ENCODE data around the gene RAPGEF4. TPM values are rescaled to one million over a fixed set of nuclear protein-coding genes. Genes with fewer than 3 reads are reported as not detected.

RAPGEF4 gene
- total RNA-seq, 1 experiment from 2014 or later: 0.62 TPM

GRCh38 chr2:172698041-172698863 is 37.4 kb upstream of the RAPGEF4 start:
- no peaks in the 10 kb centered on the region for H3K27me3 ChIP-seq (ENCODE audit: control insufficient read depth, insufficient read depth, low read length)
- DNase-seq (ENCODE audit: low read depth, low spot score): no peak
- in situ Hi-C loops (cut with HindIII; ENCODE audit: low pct_unique_long_range_greater_than_20kb, low sequenced_read_pairs) (no loop called here), intact Hi-C loops (cut with micrococcal nuclease; ENCODE audit: unreplicated experiment) (no loop called here)
- H3K27ac ChIP-seq (ENCODE audit: low read length): peak overlapping the region; percentile 60
- no peak overlapping the region for H3K4me3 ChIP-seq (ENCODE audit: low read depth in 2 of 2, low read length in 2 of 2)
- no peaks in the 10 kb centered on the region for H3K36me3 ChIP-seq (ENCODE audit: control insufficient read depth, insufficient read depth, low read length)
- no TSS peak for BruUV-seq (replicated peaks)
- ChIA-PET CTCF (no interaction called here), POLR2A (no interaction called here)
- TF ChIP-seq TCF7L2 (IDR thresholded peaks at IDR 0.05; ENCODE audit: low read depth, low read length) (no peak), SIN3A (IDR thresholded peaks at IDR 0.05; ENCODE audit: borderline replicate concordance, insufficient read depth, low read depth, low read length) (no peak), CTCF (IDR thresholded peaks at IDR 0.05) (no peak)
- ATAC-seq: peak; percentile 95
- peaks cover 23% of the 10 kb centered on the region for H3K4me1 ChIP-seq (ENCODE audit: control insufficient read depth, insufficient read depth, low read length)
- peaks cover 12% of the 10 kb centered on the region for H3K9me3 ChIP-seq (ENCODE audit: control insufficient read depth, insufficient read depth, low read depth, low read length)

DNA sequence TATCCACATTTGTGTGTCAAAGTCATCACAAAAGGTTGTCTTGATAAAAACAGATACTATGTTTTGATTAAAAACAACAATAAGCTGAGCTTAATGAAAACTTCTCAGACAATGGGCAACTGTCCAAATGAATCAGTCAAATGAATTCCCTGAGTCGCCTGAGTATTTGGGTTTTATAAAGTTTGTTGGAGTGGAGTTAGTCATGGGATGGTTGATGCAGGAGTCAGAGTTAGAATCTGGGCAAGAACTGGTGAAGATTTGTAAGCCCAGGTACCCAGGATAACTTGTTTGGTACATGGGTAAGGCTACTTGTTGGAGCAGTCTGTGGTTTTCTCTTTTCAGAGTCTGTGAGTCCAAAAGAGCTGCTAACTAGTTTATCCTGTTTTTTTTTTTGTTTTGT is 34.4 kb upstream of the RAPGEF4 start:
- no peak for ATAC-seq
- POLR2A ChIA-PET: no interaction called here
- H3K4me3 ChIP-seq (ENCODE audit: low read depth in 2 of 2, low read length in 2 of 2): no peak overlapping the region
- no peak for TF ChIP-seq POLR2AphosphoS5 (IDR thresholded peaks at IDR 0.05; ENCODE audit: low read depth, low read length)
- H3K4me1 ChIP-seq (ENCODE audit: control insufficient read depth, insufficient read depth, low read length): peaks cover 16% of the 10 kb centered on the region
- no peaks in the 10 kb centered on the region for H3K36me3 ChIP-seq (ENCODE audit: control insufficient read depth, insufficient read depth, low read length)
- peaks cover 6% of the 10 kb centered on the region for H3K9me3 ChIP-seq (ENCODE audit: control insufficient read depth, insufficient read depth, low read depth, low read length)
- in situ Hi-C loops (cut with HindIII; ENCODE audit: low pct_unique_long_range_greater_than_20kb, low sequenced_read_pairs) (no loop called here), intact Hi-C loops (cut with micrococcal nuclease; ENCODE audit: unreplicated experiment) (no loop called here)
- no TSS peak for BruUV-seq (replicated peaks)
- H3K27me3 ChIP-seq (ENCODE audit: control insufficient read depth, insufficient read depth, low read length): no peaks in the 10 kb centered on the region
- H3K27ac ChIP-seq (ENCODE audit: low read length): peak overlapping the region; percentile 19; the same call in 1 of the 2 replicates
- DNase-seq (ENCODE audit: low read depth, low spot score): no peak
- CTCF ChIA-PET: interaction anchor here (0.6 to 1.1 kb wide), 3 partner anchors 9 to 208 kb away, joined by 3 to 12 read pairs (median 5); no protein-coding TSS in a partner anchor

DNA sequence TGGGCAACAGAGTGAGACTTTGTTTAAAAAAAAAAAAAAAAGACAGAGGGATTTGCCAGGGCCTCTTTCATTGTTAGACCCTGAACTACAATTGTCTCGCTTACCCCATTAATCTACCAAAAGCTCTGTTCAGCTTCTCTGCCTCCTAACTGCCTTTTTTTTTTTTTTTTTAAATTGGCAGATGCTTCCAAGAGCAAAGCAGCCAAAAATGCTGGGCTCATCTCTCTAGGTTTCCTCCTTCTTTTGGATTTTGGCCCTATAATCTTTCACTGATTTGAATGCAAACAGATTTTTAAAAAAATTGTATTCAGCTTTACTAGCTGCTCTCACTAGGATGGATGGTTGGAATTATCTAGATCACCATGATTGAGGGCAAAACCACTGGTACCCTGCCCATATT is 33.2 kb upstream of the RAPGEF4 start:
- in situ Hi-C loops (cut with HindIII; ENCODE audit: low pct_unique_long_range_greater_than_20kb, low sequenced_read_pairs): no loop called here
- POLR2A ChIA-PET: no interaction called here
- intact Hi-C loops (cut with micrococcal nuclease; ENCODE audit: unreplicated experiment): no loop called here
- ATAC-seq: no peak
- no peak for DNase-seq (ENCODE audit: low read depth, low spot score)
- H3K9me3 ChIP-seq (ENCODE audit: control insufficient read depth, insufficient read depth, low read depth, low read length): peaks cover 4% of the 10 kb centered on the region; the same call in 1 of the 2 replicates
- CTCF ChIA-PET: interaction anchor here (0.6 to 0.7 kb wide), 2 partner anchors 9 to 1775 kb away, joined by 3 to 5 read pairs; no protein-coding TSS in a partner anchor
- BruUV-seq (replicated peaks): no TSS peak
- no peaks in the 10 kb centered on the region for H3K27me3 ChIP-seq (ENCODE audit: control insufficient read depth, insufficient read depth, low read length)
- peaks cover 13% of the 10 kb centered on the region for H3K4me1 ChIP-seq (ENCODE audit: control insufficient read depth, insufficient read depth, low read length)
- no peak overlapping the region for H3K4me3 ChIP-seq (ENCODE audit: low read depth in 2 of 2, low read length in 2 of 2)
- TF ChIP-seq SIN3A (IDR thresholded peaks at IDR 0.05; ENCODE audit: borderline replicate concordance, insufficient read depth, low read depth, low read length): no peak
- no peak for TF ChIP-seq POLR2AphosphoS5 (IDR thresholded peaks at IDR 0.05; ENCODE audit: low read depth, low read length)
- TF ChIP-seq, protein P1, sequence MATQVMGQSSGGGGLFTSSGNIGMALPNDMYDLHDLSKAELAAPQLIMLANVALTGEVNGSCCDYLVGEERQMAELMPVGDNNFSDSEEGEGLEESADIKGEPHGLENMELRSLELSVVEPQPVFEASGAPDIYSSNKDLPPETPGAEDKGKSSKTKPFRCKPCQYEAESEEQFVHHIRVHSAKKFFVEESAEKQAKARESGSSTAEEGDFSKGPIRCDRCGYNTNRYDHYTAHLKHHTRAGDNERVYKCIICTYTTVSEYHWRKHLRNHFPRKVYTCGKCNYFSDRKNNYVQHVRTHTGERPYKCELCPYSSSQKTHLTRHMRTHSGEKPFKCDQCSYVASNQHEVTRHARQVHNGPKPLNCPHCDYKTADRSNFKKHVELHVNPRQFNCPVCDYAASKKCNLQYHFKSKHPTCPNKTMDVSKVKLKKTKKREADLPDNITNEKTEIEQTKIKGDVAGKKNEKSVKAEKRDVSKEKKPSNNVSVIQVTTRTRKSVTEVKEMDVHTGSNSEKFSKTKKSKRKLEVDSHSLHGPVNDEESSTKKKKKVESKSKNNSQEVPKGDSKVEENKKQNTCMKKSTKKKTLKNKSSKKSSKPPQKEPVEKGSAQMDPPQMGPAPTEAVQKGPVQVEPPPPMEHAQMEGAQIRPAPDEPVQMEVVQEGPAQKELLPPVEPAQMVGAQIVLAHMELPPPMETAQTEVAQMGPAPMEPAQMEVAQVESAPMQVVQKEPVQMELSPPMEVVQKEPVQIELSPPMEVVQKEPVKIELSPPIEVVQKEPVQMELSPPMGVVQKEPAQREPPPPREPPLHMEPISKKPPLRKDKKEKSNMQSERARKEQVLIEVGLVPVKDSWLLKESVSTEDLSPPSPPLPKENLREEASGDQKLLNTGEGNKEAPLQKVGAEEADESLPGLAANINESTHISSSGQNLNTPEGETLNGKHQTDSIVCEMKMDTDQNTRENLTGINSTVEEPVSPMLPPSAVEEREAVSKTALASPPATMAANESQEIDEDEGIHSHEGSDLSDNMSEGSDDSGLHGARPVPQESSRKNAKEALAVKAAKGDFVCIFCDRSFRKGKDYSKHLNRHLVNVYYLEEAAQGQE (IDR thresholded peaks at IDR 0.05; ENCODE audit: insufficient read depth in 1 of 2, low read depth in 2 of 2, low read length in 1 of 2): no peak
- TF ChIP-seq CTCF (IDR thresholded peaks at IDR 0.05): no peak
- no peak for TF ChIP-seq TCF7L2 (IDR thresholded peaks at IDR 0.05; ENCODE audit: low read depth, low read length)
- H3K27ac ChIP-seq (ENCODE audit: low read length): no peak overlapping the region
- no peaks in the 10 kb centered on the region for H3K36me3 ChIP-seq (ENCODE audit: control insufficient read depth, insufficient read depth, low read length)

Measured in Panc1 (cell line).